GM12878 (cell line): ENCODE data around the gene TNFSF15.

Experiments used
- EP300 ChIP-seq, 2 experiments: fragments of 150-350 bp in 1 of 2; IDR thresholded peaks; 2 replicates each; pipeline ENCODE4 v1.6.1; 2011 to 2012; ENCODE audit warnings: low read depth in 2 of 2, low read length in 2 of 2, borderline replicate concordance in 1 of 2, improper control_type of control experiment in 1 of 2, inconsistent platforms in 1 of 2; ENCODE audit not compliant: control insufficient read depth in 1 of 2
- SREBF2 ChIP-seq: IDR thresholded peaks from 2 replicates; pipeline ENCODE4 v1.6.1; 2012; ENCODE audit warnings: mild to moderate bottlenecking, low read length
- TF ChIP-seq, protein P1 (sequence below): IDR thresholded peaks from 2 replicates; pipeline ENCODE4 v1.6.1; 2012; ENCODE audit warnings: low read depth, low read length, improper control_type of control experiment

DNA sequence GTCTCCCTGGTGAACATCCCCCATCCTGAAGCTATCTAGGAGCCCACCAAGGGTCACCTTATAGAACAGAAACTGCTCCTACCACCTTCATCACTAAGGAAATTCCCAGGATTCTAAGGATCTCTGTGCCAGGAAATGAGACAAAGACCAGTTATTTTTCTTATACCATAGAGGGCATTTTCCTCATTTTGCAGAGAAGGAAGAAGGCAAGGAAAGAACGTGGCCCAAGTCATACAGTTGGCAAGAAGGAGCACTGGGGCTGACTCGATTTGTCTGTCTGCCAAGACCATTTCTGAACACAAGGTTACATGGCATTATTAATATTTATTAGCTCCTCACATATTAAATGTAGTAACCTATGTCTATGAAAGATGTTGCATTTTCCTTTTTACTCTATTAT lies 49.6 kb upstream of the TNFSF15 start:
- TF ChIP-seq, protein P1, sequence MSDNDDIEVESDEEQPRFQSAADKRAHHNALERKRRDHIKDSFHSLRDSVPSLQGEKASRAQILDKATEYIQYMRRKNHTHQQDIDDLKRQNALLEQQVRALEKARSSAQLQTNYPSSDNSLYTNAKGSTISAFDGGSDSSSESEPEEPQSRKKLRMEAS, result no peak
- TF ChIP-seq EP300 (IDR thresholded peaks at IDR 0.05; ENCODE audit: borderline replicate concordance in 1 of 2, control insufficient read depth in 1 of 2, low read depth in 2 of 2, low read length in 2 of 2) (no peak), SREBF2 (no peak)
